ENCODE measurements around the gene GMCL2. TPM values are rescaled to one million over a fixed set of nuclear protein-coding genes. Genes with fewer than 3 reads are reported as not detected.
A peak's percentile ranks its signal among the peaks of the same experiment; 100 is the strongest.

Gene GMCL2
- total RNA-seq, 1 experiment from 2014 or later = not detected

DNA sequence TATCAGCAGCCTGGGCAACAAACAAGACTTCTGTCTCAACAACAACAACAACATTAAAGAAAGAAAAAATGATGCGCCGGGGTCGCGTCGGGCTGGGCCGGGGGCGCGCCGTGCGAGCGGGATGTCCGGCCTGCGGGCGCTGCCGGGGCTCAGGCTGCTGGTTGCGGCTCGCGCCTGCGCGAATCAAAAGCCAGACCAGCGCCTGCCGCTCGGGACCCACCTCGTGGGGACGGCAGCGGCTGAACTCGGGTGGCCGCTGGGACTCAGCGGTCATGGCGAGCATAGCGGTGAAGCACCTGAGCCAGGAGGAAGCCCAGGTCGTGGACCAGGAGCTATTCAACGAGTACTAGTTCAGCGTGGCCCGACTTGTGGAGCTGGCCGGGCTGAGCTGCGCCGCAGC is 21.6 kb downstream of the GMCL2 start:
- Histone ChIP-seq H3K36me3 (ENCODE audit: low read depth, low read length) (no peaks in the 10 kb centered on the region), H3K27ac (ENCODE audit: low read length) (no peak overlapping the region), H3K9me3 (ENCODE audit: low read length) (no peaks in the 10 kb centered on the region), H3K9ac (ENCODE audit: low read length) (no peak overlapping the region), H3F3A (ENCODE audit: low read length, unreplicated experiment) (no peaks in the 10 kb centered on the region), H3K4me1 (ENCODE audit: insufficient read depth, low read length) (no peaks in the 10 kb centered on the region), H3K9me2 (replicated peaks; ENCODE audit: low read length) (no peaks in the 10 kb centered on the region), H3K4me2 (ENCODE audit: low read length) (no peak overlapping the region), H3K79me2 (ENCODE audit: low read length) (no peaks in the 10 kb centered on the region), H3K27me3 (ENCODE audit: low read length) (no peaks in the 10 kb centered on the region), H2AFZ (ENCODE audit: low read length) (no peak overlapping the region), H3K4me3 (ENCODE audit: low read length) (no peak overlapping the region), H4K20me1 (ENCODE audit: low read length) (no peaks in the 10 kb centered on the region)
- TF ChIP-seq EZH2 (IDR thresholded peaks at IDR 0.05; ENCODE audit: low read length, unreplicated experiment) = no peak
- no peak for TF ChIP-seq EZH2phosphoT487 (IDR thresholded peaks at IDR 0.05; ENCODE audit: borderline replicate concordance, low read length)
- TF ChIP-seq, protein P1, sequence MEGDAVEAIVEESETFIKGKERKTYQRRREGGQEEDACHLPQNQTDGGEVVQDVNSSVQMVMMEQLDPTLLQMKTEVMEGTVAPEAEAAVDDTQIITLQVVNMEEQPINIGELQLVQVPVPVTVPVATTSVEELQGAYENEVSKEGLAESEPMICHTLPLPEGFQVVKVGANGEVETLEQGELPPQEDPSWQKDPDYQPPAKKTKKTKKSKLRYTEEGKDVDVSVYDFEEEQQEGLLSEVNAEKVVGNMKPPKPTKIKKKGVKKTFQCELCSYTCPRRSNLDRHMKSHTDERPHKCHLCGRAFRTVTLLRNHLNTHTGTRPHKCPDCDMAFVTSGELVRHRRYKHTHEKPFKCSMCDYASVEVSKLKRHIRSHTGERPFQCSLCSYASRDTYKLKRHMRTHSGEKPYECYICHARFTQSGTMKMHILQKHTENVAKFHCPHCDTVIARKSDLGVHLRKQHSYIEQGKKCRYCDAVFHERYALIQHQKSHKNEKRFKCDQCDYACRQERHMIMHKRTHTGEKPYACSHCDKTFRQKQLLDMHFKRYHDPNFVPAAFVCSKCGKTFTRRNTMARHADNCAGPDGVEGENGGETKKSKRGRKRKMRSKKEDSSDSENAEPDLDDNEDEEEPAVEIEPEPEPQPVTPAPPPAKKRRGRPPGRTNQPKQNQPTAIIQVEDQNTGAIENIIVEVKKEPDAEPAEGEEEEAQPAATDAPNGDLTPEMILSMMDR (conservative IDR thresholded peaks at IDR 0.05; ENCODE audit: low read depth, low read length) = no peak
- ATAC-seq = no peak
- no peak for DNase-seq
- BruUV-seq (replicated peaks) = no TSS peak
- ChIA-PET POLR2A (ENCODE audit: unreplicated experiment) (no interaction called here), CTCF (no interaction called here)
- intact Hi-C loops (cut with micrococcal nuclease) = no loop called here

DNA sequence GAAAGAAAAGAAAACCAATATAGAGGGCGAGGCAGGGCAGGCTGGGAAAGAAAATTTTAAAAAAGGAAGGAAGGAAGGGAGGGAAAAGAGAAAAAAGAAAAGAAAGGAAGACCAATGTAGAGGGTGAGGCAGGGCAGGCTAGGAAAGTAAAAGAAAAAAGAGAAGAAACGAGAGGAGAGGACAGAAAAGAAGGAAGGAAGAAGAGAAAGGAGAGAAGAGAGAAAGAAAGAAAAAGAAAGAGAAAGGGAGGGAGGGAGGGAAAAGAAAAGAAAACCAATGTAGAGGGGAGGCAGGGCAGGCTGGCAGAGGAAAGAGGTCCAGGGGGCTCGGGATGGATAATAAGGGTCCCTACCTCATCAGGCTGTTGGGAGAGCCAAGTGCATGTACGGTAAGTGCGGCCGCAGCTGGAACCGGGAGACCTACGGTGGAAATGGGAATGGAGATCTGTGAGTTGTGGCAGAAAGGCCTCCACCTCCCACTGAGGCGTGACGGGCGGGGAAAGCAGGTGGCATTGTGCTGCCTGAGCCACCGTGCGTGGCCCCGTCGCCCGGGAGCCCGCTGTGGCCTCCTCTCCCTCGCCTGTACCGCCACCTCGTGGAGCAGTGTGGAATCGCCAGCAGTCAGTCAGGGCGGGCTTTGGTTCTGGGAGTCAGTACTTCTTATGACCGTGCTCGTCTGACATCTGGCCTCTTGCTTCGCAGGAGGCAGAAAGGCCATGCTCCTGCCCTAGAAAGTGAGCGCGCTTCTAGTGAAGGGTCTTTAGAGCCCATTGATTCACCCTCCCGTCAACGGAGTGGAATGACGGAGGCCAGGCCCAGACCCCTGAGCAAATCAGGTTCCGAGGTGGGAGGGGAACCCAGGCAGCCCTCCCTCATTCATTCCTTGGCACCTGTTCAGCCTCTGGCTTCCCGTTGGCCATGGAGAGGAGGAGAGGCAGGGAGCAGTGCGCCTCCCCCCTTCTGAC is 23.1 kb downstream of the GMCL2 start:
- H3K36me3 ChIP-seq (ENCODE audit: low read depth, low read length) = no peaks in the 10 kb centered on the region
- no peak overlapping the region for H3K27ac ChIP-seq (ENCODE audit: low read length)
- ChIA-PET CTCF (interaction anchor here (0.6 to 0.7 kb wide), 2 partner anchors 10 to 88 kb away, joined by 4 to 8 read pairs; partner anchors contain the start of gene NHP2), POLR2A (ENCODE audit: unreplicated experiment) (no interaction called here)
- peak overlapping the region; percentile 49; the same call in 1 of the 2 replicates for H3K4me3 ChIP-seq (ENCODE audit: low read length)
- ATAC-seq (peak; percentile 98), DNase-seq (peak; percentile 92)
- H3K9me2 ChIP-seq (replicated peaks; ENCODE audit: low read length) = no peaks in the 10 kb centered on the region
- no peaks in the 10 kb centered on the region for H3F3A ChIP-seq (ENCODE audit: low read length, unreplicated experiment)
- no peaks in the 10 kb centered on the region for H3K9me3 ChIP-seq (ENCODE audit: low read length)
- intact Hi-C loops (cut with micrococcal nuclease) = loop anchor here (1.0 kb wide), 1 partner anchor 88 kb away; no protein-coding TSS in a partner anchor
- no peaks in the 10 kb centered on the region for H3K79me2 ChIP-seq (ENCODE audit: low read length)
- H4K20me1 ChIP-seq (ENCODE audit: low read length) = no peaks in the 10 kb centered on the region
- peak overlapping the region; percentile 82 for H3K4me2 ChIP-seq (ENCODE audit: low read length)
- no peaks in the 10 kb centered on the region for H3K4me1 ChIP-seq (ENCODE audit: insufficient read depth, low read length)
- no TSS peak for BruUV-seq (replicated peaks)
- no peaks in the 10 kb centered on the region for H3K27me3 ChIP-seq (ENCODE audit: low read length)
- TF ChIP-seq, protein P1 (conservative IDR thresholded peaks at IDR 0.05; ENCODE audit: low read depth, low read length) = peak; percentile 95
- TF ChIP-seq EZH2phosphoT487 (IDR thresholded peaks at IDR 0.05; ENCODE audit: borderline replicate concordance, low read length) (no peak), EZH2 (IDR thresholded peaks at IDR 0.05; ENCODE audit: low read length, unreplicated experiment) (no peak)
- H2AFZ ChIP-seq (ENCODE audit: low read length) = peak overlapping the region; percentile 86
- H3K9ac ChIP-seq (ENCODE audit: low read length) = no peak overlapping the region

DNA sequence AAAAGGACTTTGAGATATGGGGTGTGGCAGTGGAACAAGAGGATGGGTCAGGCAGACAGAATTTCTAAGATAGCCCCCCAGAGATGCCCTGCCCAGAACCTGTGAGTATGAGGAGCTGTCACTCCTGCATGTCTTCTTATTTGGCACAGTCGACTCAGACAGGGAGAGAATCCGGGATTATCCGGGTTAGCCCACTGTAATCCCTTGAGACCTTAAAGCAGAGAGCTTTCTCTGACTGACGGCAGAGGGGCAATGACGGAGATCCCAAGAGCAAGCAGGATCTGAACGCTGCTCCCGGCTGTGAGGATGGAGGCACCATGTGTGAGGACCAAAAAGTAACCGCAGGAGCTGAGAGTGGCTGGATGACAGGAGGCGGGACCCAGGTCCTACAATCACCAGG is 24.7 kb downstream of the GMCL2 start:
- ChIA-PET CTCF (no interaction called here), POLR2A (ENCODE audit: unreplicated experiment) (no interaction called here)
- no peaks in the 10 kb centered on the region for H4K20me1 ChIP-seq (ENCODE audit: low read length)
- no peak overlapping the region for H3K27ac ChIP-seq (ENCODE audit: low read length)
- H3K4me3 ChIP-seq (ENCODE audit: low read length) = no peak overlapping the region
- intact Hi-C loops (cut with micrococcal nuclease) = no loop called here
- no peaks in the 10 kb centered on the region for H3K9me2 ChIP-seq (replicated peaks; ENCODE audit: low read length)
- H3K36me3 ChIP-seq (ENCODE audit: low read depth, low read length) = no peaks in the 10 kb centered on the region
- no peak overlapping the region for H3K4me2 ChIP-seq (ENCODE audit: low read length)
- H3K27me3 ChIP-seq (ENCODE audit: low read length) = no peaks in the 10 kb centered on the region
- no peaks in the 10 kb centered on the region for H3K4me1 ChIP-seq (ENCODE audit: insufficient read depth, low read length)
- no TSS peak for BruUV-seq (replicated peaks)
- DNase-seq = no peak
- no peak overlapping the region for H2AFZ ChIP-seq (ENCODE audit: low read length)
- TF ChIP-seq EZH2 (IDR thresholded peaks at IDR 0.05; ENCODE audit: low read length, unreplicated experiment) (no peak), EZH2phosphoT487 (IDR thresholded peaks at IDR 0.05; ENCODE audit: borderline replicate concordance, low read length) (no peak)
- TF ChIP-seq, protein P1 (conservative IDR thresholded peaks at IDR 0.05; ENCODE audit: low read depth, low read length) = no peak
- no peak for ATAC-seq
- H3K9me3 ChIP-seq (ENCODE audit: low read length) = no peaks in the 10 kb centered on the region
- H3F3A ChIP-seq (ENCODE audit: low read length, unreplicated experiment) = no peaks in the 10 kb centered on the region
- no peaks in the 10 kb centered on the region for H3K79me2 ChIP-seq (ENCODE audit: low read length)
- H3K9ac ChIP-seq (ENCODE audit: low read length) = no peak overlapping the region
